SK-N-MC (cell line): Measurements from ENCODE around the gene MAP1LC3B.

Experiments
- EZH2 ChIP-seq: fragments of 200-600 bp; sonication (generic); IDR thresholded peaks from one replicate; pipeline ENCODE4 v1.6.1; 2017; ENCODE audit warnings: antibody characterized with exemption
- POLR2AphosphoS5 ChIP-seq: IDR thresholded peaks from 2 replicates; pipeline ENCODE4 v1.6.1; 2012; ENCODE audit warnings: mild to moderate bottlenecking, low read depth, low read length, borderline replicate concordance

DNA sequence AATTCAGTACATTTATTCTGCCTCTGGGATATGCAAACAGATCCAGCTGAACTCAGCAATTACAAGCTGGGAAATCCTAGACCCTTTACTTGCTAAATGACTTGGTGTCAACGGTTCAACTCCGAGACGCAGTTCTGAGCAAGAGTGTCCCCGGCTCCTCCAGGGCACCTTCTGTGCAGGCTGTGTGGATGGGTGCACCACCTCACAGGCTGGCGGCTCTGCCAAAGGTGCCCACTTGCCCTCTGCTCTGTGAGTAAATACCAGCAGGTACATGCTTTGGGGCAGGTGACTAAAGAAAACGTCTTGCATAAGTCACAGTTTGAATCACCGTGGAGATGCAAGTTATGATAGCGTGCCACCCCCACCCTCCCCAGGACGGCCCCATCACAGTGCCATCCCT is 23.3 kb downstream of the MAP1LC3B start:
- TF ChIP-seq EZH2 (no peak), POLR2AphosphoS5 (no peak)
